HEK293 (cell line): ENCODE results near the gene QRSL1.

ENCODE experiments used
- CTCF ChIA-PET: fragments of 350-600 bp; formaldehyde crosslinking; extraction: SDS; loops from one replicate; lab custom pipeline; 2021; ENCODE audit warnings: antibody characterized with exemption; lab: Yijun Ruan, JAX
- POLR2A ChIA-PET: fragments of 300-600 bp; formaldehyde crosslinking; extraction: SDS; loops from one replicate; lab custom pipeline; 2020; ENCODE audit warnings: antibody characterized with exemption, inconsistent platforms; lab: Yijun Ruan, JAX
- H3K27ac ChIP-seq: fragments of 200-500 bp; sonication (Bioruptor generic); 2 replicates; pipeline ENCODE4 v1.5.1; 2014; ENCODE audit warnings: low read depth, low read length, control low read depth, inconsistent platforms; ENCODE audit errors: extremely low read depth
- H3K36me3 ChIP-seq, 2 experiments: fragments of 200-500 bp in 1 of 2; sonication (Bioruptor generic) in 1 of 2; 1 replicate in 1 of 2; 2 replicates in 1 of 2; pipeline ENCODE4 v1.5.1; 2014 to 2017; ENCODE audit warnings: inconsistent platforms in 2 of 2, low read length in 2 of 2; ENCODE audit not compliant: control insufficient read depth in 2 of 2, insufficient read depth in 1 of 2
- H3K4me1 ChIP-seq: fragments of 200-500 bp; sonication (Bioruptor generic); 2 replicates; pipeline ENCODE4 v1.5.1; 2014; ENCODE audit warnings: mild to moderate bottlenecking, low read length, inconsistent platforms; ENCODE audit not compliant: control insufficient read depth, insufficient read depth
- H3K4me3 ChIP-seq: 2 replicates; pipeline ENCODE4 v1.5.1; 2011; ENCODE audit warnings: low read depth, mild to moderate bottlenecking, control low read depth, low read length, moderate library complexity
- H3K9me3 ChIP-seq: fragments of 200-500 bp; sonication (Bioruptor generic); 2 replicates; pipeline ENCODE4 v1.5.1; 2014; ENCODE audit warnings: low read depth, low read length, inconsistent platforms; ENCODE audit not compliant: control insufficient read depth, insufficient read depth
- GLIS2 ChIP-seq: fragments of 450-650 bp; formaldehyde crosslinking; IDR thresholded peaks from 2 replicates; pipeline ENCODE4 v1.5.1; 2016; ENCODE audit warnings: missing biosample characterization, missing genetic modification characterization
- PRDM6 ChIP-seq: fragments of 450-650 bp; formaldehyde crosslinking; IDR thresholded peaks from 2 replicates; pipeline ENCODE4 v1.5.1; 2017; ENCODE audit warnings: missing biosample characterization, missing genetic modification characterization
- SETDB1 ChIP-seq: IDR thresholded peaks from one replicate; pipeline ENCODE4 v1.6.1; 2017; ENCODE audit warnings: mild to moderate bottlenecking, low read length, moderate library complexity, mixed read lengths; ENCODE audit not compliant: insufficient read length
- SP3 ChIP-seq: fragments of 450-650 bp; formaldehyde crosslinking; IDR thresholded peaks from 2 replicates; pipeline ENCODE4 v1.5.1; 2016; ENCODE audit warnings: missing biosample characterization, missing genetic modification characterization
- TRIM28 ChIP-seq: IDR thresholded peaks from 2 replicates; pipeline ENCODE4 v1.6.1; 2011; ENCODE audit warnings: low read length, control low read depth, borderline replicate concordance
- ZBTB48 ChIP-seq: fragments of 450-650 bp; formaldehyde crosslinking; IDR thresholded peaks from 2 replicates; pipeline ENCODE4 v1.5.1; 2016; ENCODE audit warnings: missing biosample characterization, missing genetic modification characterization
- ZFP3 ChIP-seq: fragments of 450-650 bp; formaldehyde crosslinking; IDR thresholded peaks from 2 replicates; pipeline ENCODE4 v1.5.1; 2016; ENCODE audit warnings: low read depth, missing biosample characterization, missing genetic modification characterization
- ZNF121 ChIP-seq: fragments of 450-650 bp; formaldehyde crosslinking; IDR thresholded peaks from 2 replicates; pipeline ENCODE4 v1.5.1; 2016; ENCODE audit warnings: missing biosample characterization, missing genetic modification characterization
- ZNF223 ChIP-seq: fragments of 450-650 bp; formaldehyde crosslinking; IDR thresholded peaks from 2 replicates; pipeline ENCODE4 v1.5.1; 2016; ENCODE audit warnings: missing biosample characterization, missing genetic modification characterization
- ZNF311 ChIP-seq: fragments of 450-650 bp; formaldehyde crosslinking; IDR thresholded peaks from 2 replicates; pipeline ENCODE4 v1.5.1; 2017; ENCODE audit warnings: missing biosample characterization, missing genetic modification characterization, borderline replicate concordance
- ZNF391 ChIP-seq: fragments of 450-650 bp; formaldehyde crosslinking; IDR thresholded peaks from 2 replicates; pipeline ENCODE4 v1.5.1; 2016; ENCODE audit warnings: low read depth, missing biosample characterization, missing genetic modification characterization, borderline replicate concordance
- ZNF48 ChIP-seq: fragments of 450-650 bp; formaldehyde crosslinking; IDR thresholded peaks from 2 replicates; pipeline ENCODE4 v1.5.1; 2016; ENCODE audit warnings: missing biosample characterization, missing genetic modification characterization
- ZNF660 ChIP-seq: fragments of 450-650 bp; IDR thresholded peaks from 2 replicates; pipeline ENCODE4 v1.5.1; 2018; ENCODE audit warnings: missing biosample characterization, mild to moderate bottlenecking, missing genetic modification characterization
- ZNF747 ChIP-seq: fragments of 450-650 bp; formaldehyde crosslinking; IDR thresholded peaks from 2 replicates; pipeline ENCODE4 v1.5.1; 2016; ENCODE audit warnings: missing biosample characterization, missing genetic modification characterization
- ZNF768 ChIP-seq: fragments of 450-650 bp; formaldehyde crosslinking; IDR thresholded peaks from 2 replicates; pipeline ENCODE4 v1.5.1; 2018; ENCODE audit warnings: missing biosample characterization, mild to moderate bottlenecking, missing genetic modification characterization
- ZNF776 ChIP-seq: fragments of 450-650 bp; formaldehyde crosslinking; IDR thresholded peaks from 2 replicates; pipeline ENCODE4 v1.5.0; 2017; ENCODE audit warnings: missing biosample characterization, missing genetic modification characterization, borderline replicate concordance
- ZNF843 ChIP-seq: fragments of 450-650 bp; formaldehyde crosslinking; IDR thresholded peaks from 2 replicates; pipeline ENCODE4 v1.5.1; 2016; ENCODE audit warnings: missing biosample characterization, missing genetic modification characterization
- TF ChIP-seq, protein P1 (sequence below): fragments of 450-650 bp; formaldehyde crosslinking; conservative IDR thresholded peaks from 2 replicates; pipeline ENCODE4 v1.5.1; 2016; ENCODE audit warnings: low read depth, missing biosample characterization, missing genetic modification characterization
- TF ChIP-seq, protein P2 (sequence below): fragments of 450-650 bp; formaldehyde crosslinking; IDR thresholded peaks from 2 replicates; pipeline ENCODE4 v1.5.1; 2016; ENCODE audit warnings: missing biosample characterization, missing genetic modification characterization, borderline replicate concordance

The QRSL1 gene

GRCh38 chr6:106637051-106637716 is 7.8 kb downstream of the QRSL1 start:
- Histone ChIP-seq H3K4me3 (no peak overlapping the region), H3K9me3 (no peaks in the 10 kb centered on the region), H3K36me3 (peaks cover 13% of the 10 kb centered on the region in 2 experiments), H3K27ac (no peak overlapping the region), H3K4me1 (no peaks in the 10 kb centered on the region)
- CTCF ChIA-PET: interaction anchor here (0.6 to 1.3 kb wide), 5 partner anchors 9 to 344 kb away, joined by 3 to 5 read pairs (median 4); no protein-coding TSS in a partner anchor
- POLR2A ChIA-PET: no interaction called here
- no peak for TF ChIP-seq ZFP3 (tag by site-specific recombination)
- TF ChIP-seq SETDB1: peak; percentile 22
- TF ChIP-seq TRIM28: peak; percentile 57; the same call in 1 of the 2 replicates

- H3K27ac ChIP-seq: no peak overlapping the region
- CTCF ChIA-PET: interaction anchor here (0.7 to 1.3 kb wide), 2 partner anchors 9 to 298 kb away, joined by 4 read pairs; partner anchors contain the start of genes QRSL1 and RTN4IP1
Observed at GRCh38 chr6:106637717-106638341, 8.5 kb downstream of the QRSL1 start.

DNA sequence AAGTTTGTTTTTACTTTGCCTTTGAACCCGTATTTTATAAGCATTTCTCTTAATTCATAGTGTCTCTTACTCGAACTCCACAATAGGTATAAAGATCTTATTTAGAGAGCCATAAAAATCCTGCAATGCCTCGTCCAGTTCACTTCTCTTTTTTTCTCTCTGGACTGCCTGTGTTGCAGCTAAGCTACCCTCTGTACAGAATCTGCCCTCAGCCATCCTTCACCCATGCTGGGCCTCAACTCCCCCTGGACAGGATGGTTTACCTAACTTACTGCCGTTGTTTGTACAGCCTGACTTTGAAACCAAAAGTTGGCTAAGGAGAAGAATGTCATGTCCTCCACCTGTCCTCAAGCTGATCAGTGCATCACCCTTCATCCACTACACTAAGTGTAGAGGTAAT is 10.4 kb downstream of the QRSL1 start:
- ChIA-PET CTCF (interaction anchor here (0.7 to 1.7 kb wide), 3 partner anchors 31 to 1136 kb away, joined by 3 to 4 read pairs (median 3); no protein-coding TSS in a partner anchor), POLR2A (no interaction called here)
- Histone ChIP-seq H3K36me3 (peaks cover 35 to 39% of the 10 kb centered on the region in 2 experiments), H3K4me1 (no peaks in the 10 kb centered on the region), H3K9me3 (no peaks in the 10 kb centered on the region), H3K27ac (no peak overlapping the region), H3K4me3 (no peak overlapping the region)
- TF ChIP-seq ZNF660 (tag by site-specific recombination) (no peak), ZNF747 (no peak), ZNF311 (tag by site-specific recombination) (no peak)

More at GRCh38 chr6:106637717-106638341, 8.5 kb downstream of the QRSL1 start:
- no peaks in the 10 kb centered on the region for H3K4me1 ChIP-seq
- POLR2A ChIA-PET: no interaction called here
- H3K4me3 ChIP-seq: no peak overlapping the region
- peaks cover 20% of the 10 kb centered on the region in 2 experiments for H3K36me3 ChIP-seq
- no peak for TF ChIP-seq ZNF843 (tag by site-specific recombination)
- TF ChIP-seq ZNF768 (tag by site-specific recombination): no peak
- no peak for TF ChIP-seq SP3
- no peak for TF ChIP-seq ZNF48
- 0 out of 2 replicates have a peak, but pooled peaks have one; percentile 29 for TF ChIP-seq PRDM6 (tag by site-specific recombination)
- TF ChIP-seq ZNF391: no peak
- no peaks in the 10 kb centered on the region for H3K9me3 ChIP-seq

DNA sequence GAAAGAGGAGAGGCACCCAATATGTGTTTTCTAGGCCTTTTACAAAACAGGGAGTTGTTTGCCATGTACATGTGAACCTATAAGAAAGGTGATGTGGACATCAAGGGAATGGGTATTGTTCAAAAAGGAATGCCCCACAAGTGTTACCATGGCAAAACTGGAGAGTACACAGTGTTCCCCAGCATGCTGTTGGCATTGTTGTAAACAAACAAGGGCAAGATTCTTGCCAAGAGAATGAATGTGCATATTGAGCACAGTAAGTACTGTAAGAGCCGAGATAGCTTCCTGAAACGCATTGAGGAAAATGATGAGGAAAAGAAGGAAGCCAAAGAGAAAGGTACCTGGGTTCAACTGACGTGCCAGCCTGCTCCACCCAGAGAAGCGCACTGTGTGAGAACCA is 13.1 kb downstream of the QRSL1 start:
- no peaks in the 10 kb centered on the region for H3K9me3 ChIP-seq
- ChIA-PET POLR2A (no interaction called here), CTCF (no interaction called here)
- H3K27ac ChIP-seq: no peak overlapping the region
- no peak overlapping the region for H3K4me3 ChIP-seq
- H3K4me1 ChIP-seq: no peaks in the 10 kb centered on the region
- H3K36me3 ChIP-seq: peaks cover 50 to 55% of the 10 kb centered on the region in 2 experiments
- TF ChIP-seq, protein P1, sequence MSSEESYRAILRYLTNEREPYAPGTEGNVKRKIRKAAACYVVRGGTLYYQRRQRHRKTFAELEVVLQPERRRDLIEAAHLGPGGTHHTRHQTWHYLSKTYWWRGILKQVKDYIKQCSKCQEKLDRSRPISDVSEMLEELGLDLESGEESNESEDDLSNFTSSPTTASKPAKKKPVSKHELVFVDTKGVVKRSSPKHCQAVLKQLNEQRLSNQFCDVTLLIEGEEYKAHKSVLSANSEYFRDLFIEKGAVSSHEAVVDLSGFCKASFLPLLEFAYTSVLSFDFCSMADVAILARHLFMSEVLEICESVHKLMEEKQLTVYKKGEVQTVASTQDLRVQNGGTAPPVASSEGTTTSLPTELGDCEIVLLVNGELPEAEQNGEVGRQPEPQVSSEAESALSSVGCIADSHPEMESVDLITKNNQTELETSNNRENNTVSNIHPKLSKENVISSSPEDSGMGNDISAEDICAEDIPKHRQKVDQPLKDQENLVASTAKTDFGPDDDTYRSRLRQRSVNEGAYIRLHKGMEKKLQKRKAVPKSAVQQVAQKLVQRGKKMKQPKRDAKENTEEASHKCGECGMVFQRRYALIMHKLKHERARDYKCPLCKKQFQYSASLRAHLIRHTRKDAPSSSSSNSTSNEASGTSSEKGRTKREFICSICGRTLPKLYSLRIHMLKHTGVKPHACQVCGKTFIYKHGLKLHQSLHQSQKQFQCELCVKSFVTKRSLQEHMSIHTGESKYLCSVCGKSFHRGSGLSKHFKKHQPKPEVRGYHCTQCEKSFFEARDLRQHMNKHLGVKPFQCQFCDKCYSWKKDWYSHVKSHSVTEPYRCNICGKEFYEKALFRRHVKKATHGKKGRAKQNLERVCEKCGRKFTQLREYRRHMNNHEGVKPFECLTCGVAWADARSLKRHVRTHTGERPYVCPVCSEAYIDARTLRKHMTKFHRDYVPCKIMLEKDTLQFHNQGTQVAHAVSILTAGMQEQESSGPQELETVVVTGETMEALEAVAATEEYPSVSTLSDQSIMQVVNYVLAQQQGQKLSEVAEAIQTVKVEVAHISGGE (tag by site-specific recombination): no peak
- TF ChIP-seq ZBTB48 (tag by site-specific recombination) (no peak), ZNF121 (tag by site-specific recombination) (no peak), ZNF776 (no peak), ZNF223 (tag by site-specific recombination) (no peak), GLIS2 (tag by site-specific recombination) (no peak)
- TF ChIP-seq, protein P2, sequence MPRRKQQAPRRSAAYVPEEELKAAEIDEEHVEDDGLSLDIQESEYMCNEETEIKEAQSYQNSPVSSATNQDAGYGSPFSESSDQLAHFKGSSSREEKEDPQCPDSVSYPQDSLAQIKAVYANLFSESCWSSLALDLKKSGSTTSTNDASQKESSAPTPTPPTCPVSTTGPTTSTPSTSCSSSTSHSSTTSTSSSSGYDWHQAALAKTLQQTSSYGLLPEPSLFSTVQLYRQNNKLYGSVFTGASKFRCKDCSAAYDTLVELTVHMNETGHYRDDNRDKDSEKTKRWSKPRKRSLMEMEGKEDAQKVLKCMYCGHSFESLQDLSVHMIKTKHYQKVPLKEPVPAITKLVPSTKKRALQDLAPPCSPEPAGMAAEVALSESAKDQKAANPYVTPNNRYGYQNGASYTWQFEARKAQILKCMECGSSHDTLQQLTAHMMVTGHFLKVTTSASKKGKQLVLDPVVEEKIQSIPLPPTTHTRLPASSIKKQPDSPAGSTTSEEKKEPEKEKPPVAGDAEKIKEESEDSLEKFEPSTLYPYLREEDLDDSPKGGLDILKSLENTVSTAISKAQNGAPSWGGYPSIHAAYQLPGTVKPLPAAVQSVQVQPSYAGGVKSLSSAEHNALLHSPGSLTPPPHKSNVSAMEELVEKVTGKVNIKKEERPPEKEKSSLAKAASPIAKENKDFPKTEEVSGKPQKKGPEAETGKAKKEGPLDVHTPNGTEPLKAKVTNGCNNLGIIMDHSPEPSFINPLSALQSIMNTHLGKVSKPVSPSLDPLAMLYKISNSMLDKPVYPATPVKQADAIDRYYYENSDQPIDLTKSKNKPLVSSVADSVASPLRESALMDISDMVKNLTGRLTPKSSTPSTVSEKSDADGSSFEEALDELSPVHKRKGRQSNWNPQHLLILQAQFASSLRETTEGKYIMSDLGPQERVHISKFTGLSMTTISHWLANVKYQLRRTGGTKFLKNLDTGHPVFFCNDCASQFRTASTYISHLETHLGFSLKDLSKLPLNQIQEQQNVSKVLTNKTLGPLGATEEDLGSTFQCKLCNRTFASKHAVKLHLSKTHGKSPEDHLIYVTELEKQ (tag by site-specific recombination): no peak
